ENCODE measurements around the gene GAGE12J.
"Not testable (repeated sequence)": the region's sequence is repeated elsewhere in the genome, so short reads cannot be mapped to it uniquely, and the experiment has no call there.

GAGE12J gene

GRCh38 chrX:49321737-49322136 is at the start of gene GAGE12J:
TSS of gene GAGE12J (plus strand) at chrX:49322037. CDS start at chrX:49323194, 1,157 bp downstream.
- not testable (repeated sequence) for H3K9ac ChIP-seq; H3K4me3 ChIP-seq; H3K4me2 ChIP-seq; H3K27ac ChIP-seq; H3K9me3 ChIP-seq (replicated peaks in 1 of 11); H3K27me3 ChIP-seq; H3K36me3 ChIP-seq; H3K4me1 ChIP-seq; H4K20me1 ChIP-seq

- peaks cover 0 to 14% (median 0%) of the 10 kb centered on the region in 11 experiments; a peak in 7 of 22 replicates for H3K9me3 ChIP-seq (replicated peaks in 1 of 11)
- no peak overlapping the region for H3K27ac ChIP-seq
- peak overlapping the region; percentile 74 to 92 (median 89); a peak in 18 of 22 replicates for H3K4me2 ChIP-seq
- H3K4me3 ChIP-seq = no peak overlapping the region
- H3K4me1 ChIP-seq = peaks cover 25 to 31% (median 30%) of the 10 kb centered on the region in 10 experiments
- peak overlapping the region in 2 of 11 experiments; percentile 19 to 51; a peak in 2 of 22 replicates for H3K9ac ChIP-seq
- no peak for TF ChIP-seq Cebpa-rat (IDR thresholded peaks at IDR 0.05)
- H3K27me3 ChIP-seq = peaks cover 42 to 79% (median 69%) of the 10 kb centered on the region in 11 experiments
- peaks cover 0 to 8% (median 0%) of the 10 kb centered on the region in 11 experiments; a peak in 3 of 22 replicates for H3K36me3 ChIP-seq
- peaks cover 6 to 61% (median 33%) of the 10 kb centered on the region in 11 experiments; a peak in 15 of 22 replicates for H4K20me1 ChIP-seq
These were observed 49.4 kb upstream of the GAGE12J start for GRCh38 chrX:49272421-49272820.

GRCh38 chrX:49273181-49273727 is 48.6 kb upstream of the GAGE12J start:
- Histone ChIP-seq H3K4me3 (no peak overlapping the region), H3K9ac (0 out of 22 replicates have a peak overlapping the region, but pooled peaks of 1 of the 11 experiments have one; percentile 6), H3K27me3 (peaks cover 51 to 79% (median 69%) of the 10 kb centered on the region in 11 experiments), H3K4me2 (peak overlapping the region in 2 of 11 experiments; percentile 89; a peak in 1 of 22 replicates), H4K20me1 (peaks cover 6 to 69% (median 38%) of the 10 kb centered on the region in 11 experiments; a peak in 16 of 22 replicates), H3K9me3 (replicated peaks in 1 of 11) (peaks cover 0 to 14% (median 0%) of the 10 kb centered on the region in 11 experiments; a peak in 7 of 22 replicates), H3K27ac (no peak overlapping the region), H3K4me1 (peaks cover 25 to 29% (median 27%) of the 10 kb centered on the region in 10 experiments), H3K36me3 (peaks cover 0 to 8% (median 0%) of the 10 kb centered on the region in 11 experiments; a peak in 3 of 22 replicates)
- no peak for TF ChIP-seq Cebpa-rat (IDR thresholded peaks at IDR 0.05)

GRCh38 chrX:49276207-49276606 is 45.6 kb upstream of the GAGE12J start:
- Histone ChIP-seq H3K27ac (no peak overlapping the region), H3K4me3 (no peak overlapping the region), H3K27me3 (peaks cover 62 to 97% (median 93%) of the 10 kb centered on the region in 11 experiments), H4K20me1 (peaks cover 6 to 69% (median 43%) of the 10 kb centered on the region in 11 experiments; a peak in 16 of 22 replicates), H3K4me2 (no peak overlapping the region), H3K9me3 (replicated peaks in 1 of 11) (no peaks in the 10 kb centered on the region), H3K4me1 (peaks cover 14 to 21% (median 15%) of the 10 kb centered on the region in 10 experiments), H3K9ac (no peak overlapping the region), H3K36me3 (peaks cover 0 to 8% (median 0%) of the 10 kb centered on the region in 11 experiments; a peak in 3 of 22 replicates)
- TF ChIP-seq Cebpa-rat (IDR thresholded peaks at IDR 0.05) = no peak

- TF ChIP-seq Cebpa-rat (IDR thresholded peaks at IDR 0.05) = no peak
These were observed 44.9 kb upstream of the GAGE12J start for GRCh38 chrX:49276671-49277534.

GRCh38 chrX:49277535-49277830 is 44.4 kb upstream of the GAGE12J start:
- Histone ChIP-seq H3K4me2 (no peak overlapping the region), H4K20me1 (peaks cover 6 to 66% (median 36%) of the 10 kb centered on the region in 11 experiments; a peak in 17 of 22 replicates), H3K27ac (no peak overlapping the region), H3K4me3 (no peak overlapping the region), H3K9me3 (replicated peaks in 1 of 11) (no peaks in the 10 kb centered on the region), H3K9ac (no peak overlapping the region), H3K27me3 (peaks cover 73 to 100% (median 96%) of the 10 kb centered on the region in 11 experiments), H3K4me1 (peaks cover 2 to 9% (median 3%) of the 10 kb centered on the region in 10 experiments; a peak in 14 of 20 replicates), H3K36me3 (peaks cover 0 to 8% (median 0%) of the 10 kb centered on the region in 11 experiments; a peak in 3 of 22 replicates)
- TF ChIP-seq Cebpa-rat (IDR thresholded peaks at IDR 0.05) = no peak

More at GRCh38 chrX:49276671-49277534, 44.9 kb upstream of the GAGE12J start:
- no peak overlapping the region for H3K4me3 ChIP-seq
- no peak overlapping the region for H3K4me2 ChIP-seq
- H3K9ac ChIP-seq = no peak overlapping the region
- peaks cover 0 to 8% (median 0%) of the 10 kb centered on the region in 11 experiments; a peak in 3 of 22 replicates for H3K36me3 ChIP-seq
- peaks cover 69 to 100% (median 94%) of the 10 kb centered on the region in 11 experiments for H3K27me3 ChIP-seq
- peaks cover 7 to 14% (median 8%) of the 10 kb centered on the region in 10 experiments; a peak in 19 of 20 replicates for H3K4me1 ChIP-seq
- H4K20me1 ChIP-seq = peaks cover 6 to 65% (median 42%) of the 10 kb centered on the region in 11 experiments; a peak in 17 of 22 replicates
- no peak overlapping the region for H3K27ac ChIP-seq
- no peaks in the 10 kb centered on the region for H3K9me3 ChIP-seq (replicated peaks in 1 of 11)

GRCh38 chrX:49278081-49278480 is 43.8 kb upstream of the GAGE12J start:
- TF ChIP-seq Cebpa-rat (IDR thresholded peaks at IDR 0.05) = no peak
- H3K9me3 ChIP-seq (replicated peaks in 1 of 11) = no peaks in the 10 kb centered on the region
- no peak overlapping the region for H3K9ac ChIP-seq
- H3K36me3 ChIP-seq = peaks cover 0 to 8% (median 0%) of the 10 kb centered on the region in 11 experiments; a peak in 2 of 22 replicates
- no peak overlapping the region for H3K27ac ChIP-seq
- peaks cover 6 to 60% (median 30%) of the 10 kb centered on the region in 11 experiments; a peak in 17 of 22 replicates for H4K20me1 ChIP-seq
- no peak overlapping the region for H3K4me2 ChIP-seq
- H3K4me3 ChIP-seq = no peak overlapping the region
- peaks cover 79 to 100% (median 97%) of the 10 kb centered on the region in 11 experiments for H3K27me3 ChIP-seq
- H3K4me1 ChIP-seq = 0 out of 20 replicates have a peak, but pooled peaks cover 0 to 5% (median 0%) of the 10 kb centered on the region in 10 experiments

GRCh38 chrX:49282647-49283011 is 39.2 kb upstream of the GAGE12J start:
- peaks cover 78 to 99% (median 97%) of the 10 kb centered on the region in 11 experiments for H3K27me3 ChIP-seq
- H3K36me3 ChIP-seq = peaks cover 0 to 4% (median 0%) of the 10 kb centered on the region in 11 experiments; a peak in 1 of 22 replicates
- peaks cover 0 to 24% (median 6%) of the 10 kb centered on the region in 11 experiments; a peak in 9 of 22 replicates for H4K20me1 ChIP-seq
- no peak overlapping the region for H3K4me3 ChIP-seq
- H3K27ac ChIP-seq = no peak overlapping the region
- no peak overlapping the region for H3K4me2 ChIP-seq
- no peaks in the 10 kb centered on the region for H3K9me3 ChIP-seq (replicated peaks in 1 of 11)
- no peaks in the 10 kb centered on the region for H3K4me1 ChIP-seq
- TF ChIP-seq Cebpa-rat (IDR thresholded peaks at IDR 0.05) = no peak
- no peak overlapping the region for H3K9ac ChIP-seq

All from BLaER1 treated with 17β-estradiol and CSF1 and Interleukin-3, amounts not matched to agents 10 nM and 100 nM (cell line).